Breast epithelium (tissue), 3 donors: ENCODE results near the gene RTP3.

ENCODE experiments used
- POLR2A ChIP-seq: fragments of 450-650 bp; IDR thresholded peaks from one replicate; pipeline ENCODE4 v1.6.1; 2016; ENCODE audit warnings: antibody characterized with exemption, mild to moderate bottlenecking, moderate library complexity
- POLR2AphosphoS5 ChIP-seq, 3 donors: sonication (generic); formaldehyde crosslinking; IDR thresholded peaks; one replicate each; pipeline ENCODE4 v1.6.1; 2017; ENCODE audit warnings: antibody characterized with exemption in 3 of 3
- TF ChIP-seq, protein P1 (sequence below), 3 donors: fragments of 450-650 bp; IDR thresholded peaks; one replicate each; pipeline ENCODE4 v1.5.1; 2016 to 2017; ENCODE audit warnings: antibody characterized with exemption in 3 of 3, mild to moderate bottlenecking in 3 of 3, moderate library complexity in 3 of 3

DNA sequence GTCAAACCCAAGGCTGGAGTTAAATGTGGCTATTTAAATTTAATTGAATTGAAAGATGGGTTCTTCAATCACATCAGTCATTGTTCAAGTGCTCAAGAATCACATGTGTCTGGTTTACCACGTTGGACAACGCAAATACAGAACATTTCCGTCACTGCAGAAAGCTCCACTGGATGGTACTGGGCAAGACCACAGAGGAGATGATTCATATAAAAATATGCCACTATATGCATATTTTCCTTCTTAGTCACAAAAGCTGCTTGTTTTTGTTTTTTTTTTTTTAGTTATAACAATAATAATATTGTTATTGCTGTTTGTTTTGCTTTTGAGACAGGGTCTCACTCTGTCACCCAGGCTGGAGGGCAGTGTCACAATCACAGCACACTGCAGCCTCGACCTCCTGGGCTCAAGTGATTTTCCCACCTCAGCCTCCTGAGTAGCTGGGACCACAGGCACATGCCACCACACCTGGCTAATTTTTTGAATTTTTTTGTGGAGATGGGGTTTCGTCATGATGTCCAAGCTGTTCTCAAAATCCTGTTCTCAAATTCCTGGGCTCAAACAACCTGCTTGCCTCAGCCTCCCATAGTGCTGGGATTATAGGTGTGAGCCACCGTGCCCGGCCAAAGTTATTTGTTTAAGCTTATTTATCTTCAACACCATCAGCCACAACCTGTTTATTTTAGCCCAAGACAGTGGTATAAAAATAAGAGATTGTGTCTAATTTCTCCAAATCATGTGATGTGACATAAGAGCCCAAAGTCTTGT, 19.4 kb downstream of the RTP3 start:
- TF ChIP-seq, protein P1, sequence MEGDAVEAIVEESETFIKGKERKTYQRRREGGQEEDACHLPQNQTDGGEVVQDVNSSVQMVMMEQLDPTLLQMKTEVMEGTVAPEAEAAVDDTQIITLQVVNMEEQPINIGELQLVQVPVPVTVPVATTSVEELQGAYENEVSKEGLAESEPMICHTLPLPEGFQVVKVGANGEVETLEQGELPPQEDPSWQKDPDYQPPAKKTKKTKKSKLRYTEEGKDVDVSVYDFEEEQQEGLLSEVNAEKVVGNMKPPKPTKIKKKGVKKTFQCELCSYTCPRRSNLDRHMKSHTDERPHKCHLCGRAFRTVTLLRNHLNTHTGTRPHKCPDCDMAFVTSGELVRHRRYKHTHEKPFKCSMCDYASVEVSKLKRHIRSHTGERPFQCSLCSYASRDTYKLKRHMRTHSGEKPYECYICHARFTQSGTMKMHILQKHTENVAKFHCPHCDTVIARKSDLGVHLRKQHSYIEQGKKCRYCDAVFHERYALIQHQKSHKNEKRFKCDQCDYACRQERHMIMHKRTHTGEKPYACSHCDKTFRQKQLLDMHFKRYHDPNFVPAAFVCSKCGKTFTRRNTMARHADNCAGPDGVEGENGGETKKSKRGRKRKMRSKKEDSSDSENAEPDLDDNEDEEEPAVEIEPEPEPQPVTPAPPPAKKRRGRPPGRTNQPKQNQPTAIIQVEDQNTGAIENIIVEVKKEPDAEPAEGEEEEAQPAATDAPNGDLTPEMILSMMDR (IDR thresholded peaks at IDR 0.05), result no peak
- no peak for TF ChIP-seq POLR2A
- no peak for TF ChIP-seq POLR2AphosphoS5 (IDR thresholded peaks at IDR 0.05)
